Loucy (cell line): ENCODE measurements around the gene RGMA.

Source experiments
- CTCF ChIP-seq: fragments of 200-600 bp; sonication (generic); conservative IDR thresholded peaks from 2 replicates; pipeline ENCODE4 v1.5.1; 2014; ENCODE audit warnings: mild to moderate bottlenecking, antibody characterized with exemption, low read length
- EZH2phosphoT487 ChIP-seq: fragments of 200-600 bp; IDR thresholded peaks from 2 replicates; pipeline ENCODE4 v1.6.1; 2018; ENCODE audit warnings: antibody characterized with exemption, mild to moderate bottlenecking, moderate library complexity, borderline replicate concordance

- TF ChIP-seq CTCF = no peak
- no peak for TF ChIP-seq EZH2phosphoT487
These were observed 57.9 kb downstream of the RGMA start for GRCh38 chr15:93031103-93031464.
